CD4-positive, alpha-beta T cell (primary cell): ENCODE results near the gene GRID1. TPM values are rescaled to one million over a fixed set of nuclear protein-coding genes. Genes with fewer than 3 reads are reported as not detected.

Source experiments
- ATAC-seq: fragments of 200-7000 bp; cut with Tn5 transposase; one replicate; pipeline ENCODE4 v1.10.0; 2022; ENCODE audit warnings: mild to moderate bottlenecking; ENCODE audit not compliant: poor library complexity
- CTCF ChIA-PET: fragments of 350-600 bp; sonication (Branson Sonifier 250); formaldehyde crosslinking; loops from one replicate; lab custom pipeline; 2021; ENCODE audit warnings: antibody characterized with exemption, inconsistent platforms; lab: Charles Lee
- POLR2A ChIA-PET: fragments of 350-600 bp; sonication (Branson Sonifier 250); formaldehyde crosslinking; loops from one replicate; lab custom pipeline; 2021; ENCODE audit warnings: antibody characterized with exemption, inconsistent platforms; lab: Charles Lee
- DNase-seq, 14 experiments: peaks; one replicate each; pipeline ENCODE4 v3.0.0-alpha.2; 2013 to 2020; ENCODE audit warnings: mixed read lengths in 2 of 14
- H3K27ac ChIP-seq, 2 donors: one replicate each; pipeline versions ENCODE4 v1.5.1 to v1.7.0; 2013; ENCODE audit warnings: low read length in 2 of 2, low read depth in 1 of 2, mild to moderate bottlenecking in 1 of 2
- H3K27me3 ChIP-seq, 2 experiments: 1 replicate in 1 of 2; 2 replicates in 1 of 2; pipeline versions ENCODE4 v1.6.1 to v1.7.0; 2013; ENCODE audit warnings: low read length in 2 of 2, control low read depth in 1 of 2, mild to moderate bottlenecking in 1 of 2, moderate library complexity in 1 of 2; ENCODE audit not compliant: insufficient read depth in 2 of 2, control insufficient read depth in 1 of 2
- H3K36me3 ChIP-seq: one replicate; pipeline ENCODE4 v1.6.1; 2013; ENCODE audit warnings: low read length, control low read depth; ENCODE audit not compliant: insufficient read depth
- H3K4me1 ChIP-seq: one replicate; pipeline ENCODE4 v1.6.1; 2013; ENCODE audit warnings: low read length, control low read depth; ENCODE audit not compliant: insufficient read depth
- H3K4me3 ChIP-seq: one replicate; pipeline ENCODE4 v1.5.1; 2013; ENCODE audit warnings: mild to moderate bottlenecking, low read length, moderate library complexity
- H3K9me3 ChIP-seq, 2 experiments: 1 replicate in 1 of 2; 2 replicates in 1 of 2; pipeline versions ENCODE4 v1.6.1 to v1.7.0; 2013; ENCODE audit warnings: low read length in 2 of 2, mild to moderate bottlenecking in 2 of 2, control low read depth in 1 of 2, moderate library complexity in 1 of 2; ENCODE audit not compliant: control insufficient read depth in 1 of 2, insufficient read depth in 1 of 2
- H3K27ac Mint-ChIP-seq: one replicate; pipeline ENCODE4 v1.8.0; 2020; ENCODE audit warnings: mixed read lengths
- H3K27me3 Mint-ChIP-seq: one replicate; pipeline ENCODE4 v1.8.0; 2021; ENCODE audit warnings: mixed read lengths
- H3K36me3 Mint-ChIP-seq: one replicate; pipeline ENCODE4 v1.8.0; 2021; ENCODE audit warnings: low read depth, mixed read lengths
- H3K4me1 Mint-ChIP-seq: one replicate; pipeline ENCODE4 v1.8.0; 2021; ENCODE audit warnings: low read depth, mixed read lengths
- H3K4me3 Mint-ChIP-seq: one replicate; pipeline ENCODE4 v1.8.0; 2020; ENCODE audit warnings: mild to moderate bottlenecking, mixed read lengths
- H3K9me3 Mint-ChIP-seq: one replicate; pipeline ENCODE4 v1.8.0; 2020; ENCODE audit warnings: mixed read lengths
- CTCF ChIP-seq: fragments of 200-600 bp; IDR thresholded peaks from one replicate; pipeline ENCODE4 v1.8.0; 2022; ENCODE audit warnings: antibody characterized with exemption, mild to moderate bottlenecking
- intact Hi-C, 2 experiments: fragments of 100-400 bp; cut with DNase I in 1 of 2; cut with micrococcal nuclease in 1 of 2; formaldehyde crosslinking; loops; one replicate each; pipeline versions ENCODE4 v1.15.1 to v1.9.0; 2023 to 2025; cut with DNase I, micrococcal nuclease
- total RNA-seq, 174 experiments: library from RNA in 2 of 174; stranded (reverse) in 2 of 174; gene quantifications; one replicate each; pipeline ENCODE4 v1.2.3 and lab custom pipeline; 2021 to 2026

GRID1 gene
- total RNA-seq, 2 experiments from 2014 or later, result not detected

GRCh38 chr10:85925201-85925750 lies 441.3 kb downstream of the GRID1 start:
- Histone ChIP-seq H3K4me1 (no peaks in the 10 kb centered on the region), H3K4me3 (no peak overlapping the region), H3K27me3 (no peaks in the 10 kb centered on the region), H3K9me3 (no peaks in the 10 kb centered on the region), H3K27ac (no peak overlapping the region), H3K36me3 (no peaks in the 10 kb centered on the region)
- no peak for TF ChIP-seq CTCF
- ChIA-PET CTCF (no interaction called here), POLR2A (no interaction called here)
- H3K4me3 Mint-ChIP-seq, result no peak overlapping the region
- H3K9me3 Mint-ChIP-seq, result no peaks in the 10 kb centered on the region
- peaks cover 11% of the 10 kb centered on the region for H3K27me3 Mint-ChIP-seq
- intact Hi-C loops, result no loop called here
- DNase-seq, result no peak
- no peak overlapping the region for H3K27ac Mint-ChIP-seq
- no peak for ATAC-seq
- no peaks in the 10 kb centered on the region for H3K36me3 Mint-ChIP-seq
- no peaks in the 10 kb centered on the region for H3K4me1 Mint-ChIP-seq

GRCh38 chr10:85924382-85925102 lies 442.1 kb downstream of the GRID1 start:
- Histone ChIP-seq H3K9me3 (no peaks in the 10 kb centered on the region), H3K27ac (no peak overlapping the region), H3K36me3 (no peaks in the 10 kb centered on the region), H3K4me1 (no peaks in the 10 kb centered on the region), H3K4me3 (no peak overlapping the region), H3K27me3 (no peaks in the 10 kb centered on the region)
- Mint-ChIP-seq H3K27me3 (peaks cover 13% of the 10 kb centered on the region), H3K4me3 (no peak overlapping the region), H3K27ac (no peak overlapping the region), H3K4me1 (no peaks in the 10 kb centered on the region), H3K9me3 (no peaks in the 10 kb centered on the region), H3K36me3 (no peaks in the 10 kb centered on the region)
- ATAC-seq, result no peak
- POLR2A ChIA-PET, result no interaction called here
- CTCF ChIA-PET, result no interaction called here
- TF ChIP-seq CTCF, result no peak
- DNase-seq, result no peak
- intact Hi-C loops, result no loop called here

GRCh38 chr10:85922356-85923129 lies 444.1 kb downstream of the GRID1 start:
- ChIA-PET POLR2A (no interaction called here), CTCF (no interaction called here)
- no peak for TF ChIP-seq CTCF
- Histone ChIP-seq H3K27me3 (no peaks in the 10 kb centered on the region), H3K36me3 (no peaks in the 10 kb centered on the region), H3K9me3 (no peaks in the 10 kb centered on the region), H3K27ac (no peak overlapping the region), H3K4me1 (no peaks in the 10 kb centered on the region), H3K4me3 (no peak overlapping the region)
- Mint-ChIP-seq H3K27ac (no peak overlapping the region), H3K36me3 (no peaks in the 10 kb centered on the region), H3K4me1 (no peaks in the 10 kb centered on the region), H3K4me3 (no peak overlapping the region), H3K9me3 (no peaks in the 10 kb centered on the region), H3K27me3 (peaks cover 13% of the 10 kb centered on the region)
- ATAC-seq (no peak), DNase-seq (no peak)
- intact Hi-C loops, result no loop called here
